K562 (cell line): ENCODE results near the gene NOC4L. TPM values are rescaled to one million over a fixed set of nuclear protein-coding genes. Genes with fewer than 3 reads are reported as not detected.
A peak's percentile ranks its signal among the peaks of the same experiment; 100 is the strongest.

Source experiments
- DDX20 ChIP-seq: fragments of 450-650 bp; IDR thresholded peaks from 2 replicates; pipeline ENCODE4 v1.6.1; 2016; ENCODE audit warnings: missing genetic modification characterization, low read depth, mild to moderate bottlenecking, missing compliant biosample characterization, moderate library complexity
- GABPA ChIP-seq: fragments of 200-800 bp; sonication (Bioruptor generic); conservative IDR thresholded peaks from 2 replicates; pipeline ENCODE4 v1.6.1; 2016; ENCODE audit warnings: low read depth, missing genetic modification characterization, missing compliant biosample characterization
- HDAC3 ChIP-seq: fragments of 450-650 bp; IDR thresholded peaks from 2 replicates; pipeline ENCODE4 v1.6.1; 2018; ENCODE audit warnings: borderline replicate concordance, mild to moderate bottlenecking, moderate library complexity; ENCODE audit not compliant: partially characterized antibody
- MAX ChIP-seq: sonication (generic); formaldehyde crosslinking; IDR thresholded peaks from 2 replicates; pipeline ENCODE4 v1.9.0; 2022; ENCODE audit warnings: mild to moderate bottlenecking, missing genetic modification reagents
- MGA ChIP-seq: fragments of 450-650 bp; IDR thresholded peaks from 2 replicates; pipeline ENCODE4 v1.6.1; 2016; ENCODE audit warnings: mild to moderate bottlenecking, moderate library complexity
- POLR2G ChIP-seq: fragments of 200-400 bp; formaldehyde crosslinking; IDR thresholded peaks from 2 replicates; pipeline ENCODE4 v1.6.1; 2017; ENCODE audit warnings: low read depth, mild to moderate bottlenecking, antibody characterized with exemption, low read length, moderate library complexity
- SFPQ ChIP-seq: fragments of 200-400 bp; formaldehyde crosslinking; IDR thresholded peaks from 2 replicates; pipeline ENCODE4 v1.6.1; 2017; ENCODE audit warnings: mild to moderate bottlenecking, low read depth, low read length, moderate library complexity
- SRSF1 ChIP-seq: fragments of 200-400 bp; formaldehyde crosslinking; IDR thresholded peaks from 2 replicates; pipeline ENCODE4 v1.6.1; 2017; ENCODE audit warnings: mild to moderate bottlenecking, low read depth, low read length, moderate library complexity
- STAG1 ChIP-seq: sonication (generic); formaldehyde crosslinking; IDR thresholded peaks from 2 replicates; pipeline ENCODE4 v1.5.0; 2020; ENCODE audit warnings: missing genetic modification reagents, borderline replicate concordance
- ZBTB12 ChIP-seq: fragments of 250-450 bp; sonication (Bioruptor Pico); IDR thresholded peaks from 2 replicates; pipeline ENCODE4 v1.4.0; 2020
- ZC3H11A ChIP-seq: IDR thresholded peaks from 2 replicates; pipeline ENCODE4 v1.6.1; 2012; ENCODE audit warnings: low read depth, low read length, improper control_type of control experiment
- polyA plus RNA-seq, 8 experiments: library from polyadenylated mRNA; depleted of rRNA in 4 of 8; stranded (reverse) in 5 of 8; unstranded in 3 of 8; fragments of >200 nt; fragmentation: Nextera tagmentation in 2 of 8; fragmentation: Illumina TruSeq in 1 of 8; extraction: Ambion mirVana in 2 of 8; extraction: Trizol in 1 of 8; gene quantifications; 2 replicates each; pipeline versions ENCODE4 v1.2.1 to v1.2.3, GENCODE V29; 2011 to 2014; ENCODE audit warnings: inconsistent platforms in 1 of 8, missing spikeins in 1 of 8
- total RNA-seq, 7 experiments: library from RNA; depleted of rRNA in 6 of 7; stranded (reverse); fragments of >200 nt in 6 of 7; fragmentation: Illumina TruSeq in 2 of 7; extraction: Trizol in 2 of 7; gene quantifications; 2 replicates each; pipeline versions ENCODE4 v1.2.1 to v1.2.3, GENCODE V29; 2011 to 2021; ENCODE audit warnings: low replicate concordance in 1 of 7

NOC4L gene
- total and polyA plus RNA-seq, 9 of the 15 experiments (the other 6 are each of a cell fraction or from before 2014, with no cell fraction given), result 1.3 to 77.0 (median 20.0) TPM

- TF ChIP-seq SFPQ (no peak), MGA (peak; percentile 41; the same call in 1 of the 2 replicates), SRSF1 (no peak), POLR2G (no peak), ZC3H11A (no peak), GABPA (tag) (no peak), ZBTB12 (CRISPR knock-in tag) (no peak), MAX (CRISPR knock-in tag) (0 out of 2 replicates have a peak, but pooled peaks have one; percentile 46), DDX20 (tag) (no peak), HDAC3 (no peak), STAG1 (CRISPR knock-in tag) (no peak)
These were observed 52.0 kb downstream of the NOC4L start (continued) for GRCh38 chr12:132196038-132196872.
